Measurements from ENCODE around the gene RNF181. TPM values are rescaled to one million over a fixed set of nuclear protein-coding genes. Genes with fewer than 3 reads are reported as not detected.
"Not testable (repeated sequence)": the region's sequence is repeated elsewhere in the genome, so short reads cannot be mapped to it uniquely, and the experiment has no call there.

RNF181 gene
- total RNA-seq, 4 donors from 2014 or later, result 23.9 to 164 (median 141) TPM

DNA sequence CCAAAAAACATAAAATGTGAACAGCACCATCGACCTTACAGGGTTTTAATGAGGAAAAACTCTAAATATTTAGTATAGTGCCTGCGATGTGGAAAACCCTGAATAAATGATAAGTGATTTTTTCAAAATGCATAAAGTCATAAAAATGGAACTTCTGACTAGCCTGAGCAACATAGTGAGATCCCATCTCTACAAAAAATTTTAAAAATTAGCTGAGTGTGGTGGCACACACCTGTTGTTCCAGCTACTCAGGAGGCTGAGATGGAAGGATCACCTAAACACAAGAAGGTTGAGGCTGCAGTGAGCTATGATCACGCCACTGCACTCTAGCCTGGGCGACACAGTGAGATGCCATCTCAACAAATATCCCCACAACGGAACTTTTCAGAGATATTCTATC lies 38.4 kb upstream of the RNF181 start:
- intact Hi-C loops (cut with DNase I; ENCODE audit: low total_unique reads), result no loop called here
- H3K4me3 ChIP-seq, result no peak overlapping the region
- no peaks in the 10 kb centered on the region for H3K9me3 ChIP-seq
- no peak overlapping the region for H3K27ac ChIP-seq
- TF ChIP-seq POLR2A (IDR thresholded peaks at IDR 0.05) (no peak), EP300 (IDR thresholded peaks at IDR 0.05; ENCODE audit: low read depth) (no peak), POLR2AphosphoS5 (IDR thresholded peaks at IDR 0.05) (no peak)
- TF ChIP-seq, protein P1, sequence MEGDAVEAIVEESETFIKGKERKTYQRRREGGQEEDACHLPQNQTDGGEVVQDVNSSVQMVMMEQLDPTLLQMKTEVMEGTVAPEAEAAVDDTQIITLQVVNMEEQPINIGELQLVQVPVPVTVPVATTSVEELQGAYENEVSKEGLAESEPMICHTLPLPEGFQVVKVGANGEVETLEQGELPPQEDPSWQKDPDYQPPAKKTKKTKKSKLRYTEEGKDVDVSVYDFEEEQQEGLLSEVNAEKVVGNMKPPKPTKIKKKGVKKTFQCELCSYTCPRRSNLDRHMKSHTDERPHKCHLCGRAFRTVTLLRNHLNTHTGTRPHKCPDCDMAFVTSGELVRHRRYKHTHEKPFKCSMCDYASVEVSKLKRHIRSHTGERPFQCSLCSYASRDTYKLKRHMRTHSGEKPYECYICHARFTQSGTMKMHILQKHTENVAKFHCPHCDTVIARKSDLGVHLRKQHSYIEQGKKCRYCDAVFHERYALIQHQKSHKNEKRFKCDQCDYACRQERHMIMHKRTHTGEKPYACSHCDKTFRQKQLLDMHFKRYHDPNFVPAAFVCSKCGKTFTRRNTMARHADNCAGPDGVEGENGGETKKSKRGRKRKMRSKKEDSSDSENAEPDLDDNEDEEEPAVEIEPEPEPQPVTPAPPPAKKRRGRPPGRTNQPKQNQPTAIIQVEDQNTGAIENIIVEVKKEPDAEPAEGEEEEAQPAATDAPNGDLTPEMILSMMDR (IDR thresholded peaks at IDR 0.05), result no peak
- in situ Hi-C loops (cut with MboI; ENCODE audit: low pct_ligation_motif_present in 1 of 4, low pct_unique_long_range_greater_than_20kb in 1 of 4, low sequenced_read_pairs in 3 of 4), result loop anchor here in 1 of 4 donors (5.0 kb wide), 1 partner anchor 135 kb away; no protein-coding TSS in a partner anchor
- peaks cover 8 to 26% (median 13%) of the 10 kb centered on the region in 4 donors for H3K4me1 ChIP-seq
- H3K27me3 ChIP-seq, result no peaks in the 10 kb centered on the region
- WGBS, 2 donors (ENCODE audit: low coverage in 1 of 2), result 90 to 92% methylated on average over 2 to 5 of the region's 5 CpGs
- DNase-seq, result no peak
- peaks cover 0 to 14% (median 6%) of the 10 kb centered on the region in 4 donors for H3K36me3 ChIP-seq

DNA sequence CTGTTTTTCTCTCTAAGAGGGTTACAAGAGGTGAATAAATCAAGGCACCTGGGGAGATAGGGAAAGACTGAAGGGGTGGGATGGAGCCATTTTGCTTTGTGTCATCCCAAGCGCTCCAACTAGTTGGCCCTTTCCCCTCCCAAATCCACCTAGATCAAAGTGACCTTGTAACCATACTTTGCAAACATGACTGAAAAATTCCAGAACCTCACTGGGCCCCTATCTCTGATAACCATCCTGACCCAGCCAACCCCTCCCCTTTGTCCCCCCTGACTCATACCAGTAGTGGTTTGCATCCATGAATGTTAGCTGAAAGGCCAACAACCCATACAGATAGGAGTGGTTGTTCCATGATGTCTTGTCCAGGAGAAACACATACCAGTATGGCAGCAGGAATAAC lies 37.4 kb upstream of the RNF181 start:
- 95 to 100% methylated on average over 1 of the region's 1 CpG for WGBS, 2 donors (ENCODE audit: low coverage in 1 of 2)

DNA sequence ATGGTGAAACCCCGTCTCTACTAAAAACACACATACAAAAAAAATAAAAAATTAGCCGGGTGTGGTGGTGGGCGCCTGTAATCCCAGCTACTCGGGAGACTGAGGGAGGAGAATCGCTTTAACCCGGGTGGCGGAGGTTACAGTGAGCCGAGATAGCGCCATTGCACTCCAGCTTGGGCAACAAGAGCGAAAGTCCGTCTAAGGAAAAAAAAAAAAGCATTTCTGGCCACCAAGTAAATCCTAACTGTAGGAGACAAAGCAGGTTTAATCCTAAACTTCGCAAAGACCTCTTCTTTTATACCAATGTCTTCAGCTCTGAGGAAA lies 35.2 kb upstream of the RNF181 start:
- intact Hi-C loops (cut with DNase I; ENCODE audit: low total_unique reads), result not testable (repeated sequence)
- WGBS, 2 donors (ENCODE audit: low coverage in 1 of 2), result 79 to 85% methylated on average over 12 of the region's 12 CpGs
- H3K27ac ChIP-seq, result peak overlapping the region; percentile 86 to 92 (median 90)

More for the DNA sequence above, 37.4 kb upstream of the RNF181 start:
- intact Hi-C loops (cut with DNase I; ENCODE audit: low total_unique reads), result no loop called here
- in situ Hi-C loops (cut with MboI; ENCODE audit: low pct_ligation_motif_present in 1 of 4, low pct_unique_long_range_greater_than_20kb in 1 of 4, low sequenced_read_pairs in 3 of 4), result loop anchor here in 1 of 4 donors (5.0 kb wide), 1 partner anchor 136 kb away; no protein-coding TSS in a partner anchor
- H3K4me3 ChIP-seq, result no peak overlapping the region
- no peak for DNase-seq
- H3K27ac ChIP-seq, result no peak overlapping the region
- H3K9me3 ChIP-seq, result no peaks in the 10 kb centered on the region
- TF ChIP-seq POLR2AphosphoS5 (IDR thresholded peaks at IDR 0.05) (no peak), EP300 (IDR thresholded peaks at IDR 0.05; ENCODE audit: low read depth) (no peak), POLR2A (IDR thresholded peaks at IDR 0.05) (no peak)
- TF ChIP-seq, protein P1 (IDR thresholded peaks at IDR 0.05), result no peak
- H3K36me3 ChIP-seq, result peaks cover 0 to 14% (median 3%) of the 10 kb centered on the region in 4 donors
- H3K4me1 ChIP-seq, result peaks cover 9 to 28% (median 13%) of the 10 kb centered on the region in 4 donors
- no peaks in the 10 kb centered on the region for H3K27me3 ChIP-seq

DNA sequence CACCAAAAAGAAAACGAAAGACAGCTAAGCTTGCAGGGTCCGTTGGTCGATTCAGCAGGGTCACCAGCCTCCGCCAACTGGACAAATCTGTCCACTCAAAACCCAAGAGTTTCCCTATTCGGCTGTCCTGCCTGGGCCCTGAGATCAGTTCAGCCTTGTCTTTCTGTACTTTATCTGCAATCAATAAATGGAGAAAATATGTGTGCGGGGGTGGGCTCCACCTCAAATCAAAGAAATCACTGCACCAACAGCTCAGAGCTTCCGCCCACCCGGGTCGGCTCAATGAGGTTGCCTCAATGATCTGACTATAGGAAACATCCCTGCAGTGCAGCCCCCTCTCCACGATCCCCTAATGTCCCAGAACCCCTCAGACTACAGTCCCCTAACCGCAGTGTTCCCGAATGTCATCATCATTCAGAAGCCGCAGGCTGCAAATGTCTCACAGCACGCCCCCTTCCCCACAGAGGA lies 34.7 kb upstream of the RNF181 start:
- Histone ChIP-seq H3K9me3 (no peaks in the 10 kb centered on the region), H3K27me3 (no peaks in the 10 kb centered on the region), H3K27ac (peak overlapping the region; percentile 86 to 92 (median 90)), H3K4me1 (peaks cover 9 to 28% (median 13%) of the 10 kb centered on the region in 4 donors), H3K4me3 (peak overlapping the region; percentile 17 to 83 (median 76)), H3K36me3 (no peaks in the 10 kb centered on the region)
- in situ Hi-C loops (cut with MboI; ENCODE audit: low pct_ligation_motif_present in 1 of 4, low pct_unique_long_range_greater_than_20kb in 1 of 4, low sequenced_read_pairs in 3 of 4), result no loop called here
- no peak for DNase-seq
- no peak for TF ChIP-seq EP300 (IDR thresholded peaks at IDR 0.05; ENCODE audit: low read depth)
- TF ChIP-seq POLR2AphosphoS5 (IDR thresholded peaks at IDR 0.05), result no peak
- TF ChIP-seq POLR2A (IDR thresholded peaks at IDR 0.05), result no peak
- TF ChIP-seq, protein P1 (IDR thresholded peaks at IDR 0.05), result no peak
- intact Hi-C loops (cut with DNase I; ENCODE audit: low total_unique reads), result no loop called here
- 5% methylated on average over 14 of the region's 14 CpGs; no CpG with 5 or more reads in 1 of the 2 donors for WGBS, 2 donors (ENCODE audit: low coverage in 1 of 2)

More for the DNA sequence above, 35.2 kb upstream of the RNF181 start:
- DNase-seq; H3K9me3 ChIP-seq; in situ Hi-C loops (cut with MboI; ENCODE audit: low pct_ligation_motif_present in 1 of 4, low pct_unique_long_range_greater_than_20kb in 1 of 4, low sequenced_read_pairs in 3 of 4); H3K36me3 ChIP-seq; H3K27me3 ChIP-seq: not testable (repeated sequence)
- peak overlapping the region in 3 of 4 donors; percentile 71 to 83 (median 81) for H3K4me3 ChIP-seq
- H3K4me1 ChIP-seq, result peaks cover 9 to 28% (median 13%) of the 10 kb centered on the region in 4 donors

Measured in transverse colon (tissue), 4 donors.